H1 (cell line): ENCODE measurements around the gene DNAJC24. TPM values are rescaled to one million over a fixed set of nuclear protein-coding genes. Genes with fewer than 3 reads are reported as not detected.

ENCODE experiments used
- CTCF ChIA-PET: fragments of 300-600 bp; sonication (Branson Sonifier 250); formaldehyde crosslinking; loops from one replicate; lab custom pipeline; 2021; ENCODE audit not compliant: partially characterized antibody; lab: Charles Lee
- POLR2A ChIA-PET: fragments of 300-600 bp; sonication (Branson Sonifier 250); formaldehyde crosslinking; loops from one replicate; lab custom pipeline; 2021; ENCODE audit warnings: inconsistent platforms; ENCODE audit not compliant: partially characterized antibody; lab: Charles Lee
- DNase-seq, 2 experiments: peaks; one replicate each; pipeline versions ENCODE4 v3.0.0 to v3.0.0-alpha.2; 2010 to 2022; ENCODE audit warnings: low spot score in 2 of 2, low read depth in 1 of 2, mixed read lengths in 1 of 2
- FAIRE-seq: peaks from 2 replicates; lab custom pipeline; 2011; peaks lifted over from hg19 to GRCh38; lab: Jason Lieb, UNC
- H2AFZ ChIP-seq: 2 replicates; pipeline ENCODE4 v1.8.1; 2012; ENCODE audit warnings: low read length, inconsistent platforms
- H2AK5ac ChIP-seq: 2 replicates; pipeline ENCODE4 v1.6.1; 2013; ENCODE audit warnings: low read depth, low read length
- H2BK120ac ChIP-seq: replicated peaks from 2 replicates; pipeline ENCODE3; 2013; ENCODE audit warnings: low read depth, low read length, inconsistent platforms
- H2BK12ac ChIP-seq: 2 replicates; pipeline ENCODE4 v1.6.1; 2013; ENCODE audit warnings: low read depth, low read length
- H2BK15ac ChIP-seq: 2 replicates; pipeline ENCODE4 v1.6.1; 2013; ENCODE audit warnings: low read length
- H2BK20ac ChIP-seq: 2 replicates; pipeline ENCODE4 v1.6.1; 2013; ENCODE audit warnings: low read length
- H2BK5ac ChIP-seq: 2 replicates; pipeline ENCODE4 v1.6.1; 2013; ENCODE audit warnings: low read depth, low read length
- H3K14ac ChIP-seq: 2 replicates; pipeline ENCODE4 v1.6.1; 2013; ENCODE audit warnings: inconsistent platforms; ENCODE audit not compliant: insufficient read length
- H3K18ac ChIP-seq: 2 replicates; pipeline ENCODE4 v1.6.1; 2013; ENCODE audit warnings: low read length; ENCODE audit errors: extremely low read depth
- H3K23ac ChIP-seq: 2 replicates; pipeline ENCODE4 v1.6.1; 2013; ENCODE audit warnings: inconsistent platforms; ENCODE audit not compliant: insufficient read length
- H3K23me2 ChIP-seq: 2 replicates; pipeline ENCODE4 v1.6.1; 2013; ENCODE audit warnings: low read depth, low read length
- H3K27ac ChIP-seq: 2 replicates; pipeline ENCODE4 v1.6.1; 2011; ENCODE audit warnings: low read depth, low read length, inconsistent platforms
- H3K27me3 ChIP-seq, 4 experiments: replicated peaks in 1 of 4; 1 replicate in 1 of 4; 2 replicates in 3 of 4; pipeline versions ENCODE4 v1.6.1 to v1.8.1; 2011 to 2013; ENCODE audit warnings: low read length in 3 of 4, mild to moderate bottlenecking in 3 of 4, inconsistent platforms in 2 of 4, mixed read lengths in 2 of 4, moderate library complexity in 1 of 4; ENCODE audit not compliant: control insufficient read depth in 3 of 4, insufficient read depth in 3 of 4; ENCODE audit errors: extremely low read depth in 1 of 4
- H3K36me3 ChIP-seq, 4 experiments: 2 replicates each; pipeline versions ENCODE4 v1.6.1 to v1.8.1; 2011 to 2013; ENCODE audit warnings: mild to moderate bottlenecking in 4 of 4, low read length in 3 of 4, moderate library complexity in 2 of 4, control low read depth in 1 of 4, inconsistent platforms in 1 of 4; ENCODE audit not compliant: insufficient read depth in 4 of 4, control insufficient read depth in 2 of 4
- H3K4ac ChIP-seq: replicated peaks from 2 replicates; pipeline ENCODE3; 2013; ENCODE audit warnings: low read length, low read depth, mixed read lengths, inconsistent platforms; ENCODE audit not compliant: insufficient read length
- H3K4me1 ChIP-seq, 4 experiments: replicated peaks in 1 of 4; 1 replicate in 1 of 4; 2 replicates in 3 of 4; pipeline versions ENCODE4 v1.6.1 to v1.8.1; 2011 to 2013; ENCODE audit warnings: low read length in 3 of 4, inconsistent platforms in 2 of 4, mixed read lengths in 1 of 4; ENCODE audit not compliant: insufficient read depth in 4 of 4, control insufficient read depth in 3 of 4
- H3K4me2 ChIP-seq, 2 experiments: 2 replicates each; pipeline versions ENCODE4 v1.6.1 to v1.8.1; 2011 to 2013; ENCODE audit warnings: low read depth in 2 of 2, low read length in 2 of 2, control low read depth in 1 of 2, inconsistent platforms in 1 of 2, mild to moderate bottlenecking in 1 of 2; ENCODE audit not compliant: insufficient read depth in 1 of 2
- H3K4me3 ChIP-seq, 4 experiments: fragments of 200-600, 300-600 bp in 1 of 4; sonication (generic), shearing (Covaris generic), sonication (Bioruptor Twin) in 1 of 4; 2 replicates each; pipeline versions ENCODE4 v1.5.1 to v1.8.1; 2011 to 2016; ENCODE audit warnings: low read length in 4 of 4, low read depth in 3 of 4, control low read depth in 2 of 4, inconsistent platforms in 2 of 4, mild to moderate bottlenecking in 2 of 4, mixed read lengths in 1 of 4, moderate library complexity in 1 of 4; ENCODE audit not compliant: insufficient read depth in 2 of 4; ENCODE audit errors: extremely low read depth in 1 of 4
- H3K56ac ChIP-seq: replicated peaks from 2 replicates; pipeline ENCODE3; 2013; ENCODE audit warnings: low read depth, mild to moderate bottlenecking, mixed read lengths, low read length, inconsistent platforms; ENCODE audit not compliant: insufficient read length
- H3K79me1 ChIP-seq: 2 replicates; pipeline ENCODE4 v1.6.1; 2013; ENCODE audit warnings: low read depth, low read length, control low read depth
- H3K79me2 ChIP-seq, 2 experiments: 2 replicates each; pipeline versions ENCODE4 v1.6.1 to v1.8.1; 2012 to 2013; ENCODE audit warnings: low read length in 2 of 2, mild to moderate bottlenecking in 2 of 2, inconsistent platforms in 1 of 2; ENCODE audit not compliant: insufficient read depth in 2 of 2, control insufficient read depth in 1 of 2
- H3K9ac ChIP-seq, 4 experiments: replicated peaks in 1 of 4; 1 replicate in 1 of 4; 2 replicates in 3 of 4; pipeline versions ENCODE4 v1.6.1 to v1.8.1; 2011 to 2013; ENCODE audit warnings: low read depth in 3 of 4, low read length in 3 of 4, control low read depth in 2 of 4, mild to moderate bottlenecking in 2 of 4, moderate library complexity in 2 of 4, inconsistent platforms in 1 of 4; ENCODE audit errors: extremely low read depth in 1 of 4
- H3K9me3 ChIP-seq, 2 experiments: 2 replicates each; pipeline versions ENCODE4 v1.6.1 to v1.8.1; 2012 to 2013; ENCODE audit warnings: mild to moderate bottlenecking in 2 of 2, moderate library complexity in 2 of 2, control low read depth in 1 of 2, inconsistent platforms in 1 of 2, low read depth in 1 of 2, low read length in 1 of 2, mixed read lengths in 1 of 2; ENCODE audit not compliant: insufficient read depth in 2 of 2
- H4K20me1 ChIP-seq, 2 experiments: replicated peaks in 1 of 2; 2 replicates each; pipeline versions ENCODE3 to v1.8.1; 2011 to 2013; ENCODE audit warnings: inconsistent platforms in 2 of 2, low read length in 2 of 2, mild to moderate bottlenecking in 1 of 2; ENCODE audit not compliant: insufficient read depth in 2 of 2, control insufficient read depth in 1 of 2
- H4K5ac ChIP-seq: 2 replicates; pipeline ENCODE4 v1.6.1; 2013; ENCODE audit warnings: low read length, low read depth, mixed read lengths, inconsistent platforms; ENCODE audit not compliant: insufficient read length
- H4K8ac ChIP-seq: 2 replicates; pipeline ENCODE4 v1.8.0; 2013; ENCODE audit warnings: mild to moderate bottlenecking, moderate library complexity, low read length, inconsistent platforms; ENCODE audit not compliant: insufficient read depth; ENCODE audit errors: extremely low read depth
- H4K91ac ChIP-seq: replicated peaks from 2 replicates; pipeline ENCODE3; 2013; ENCODE audit warnings: low read length, mixed read lengths, inconsistent platforms; ENCODE audit not compliant: insufficient read length
- WGBS, 2 experiments: shearing (Covaris generic) in 1 of 2; methylation state at CpG; one replicate each; pipeline versions ENCODE4 v1.1.6 to v1.1.7; 2013 to 2015; ENCODE audit warnings: low lambda C conversion rate in 2 of 2, mixed read lengths in 2 of 2, inconsistent platforms in 1 of 2, low coverage in 1 of 2, missing lambda C conversion rate in 1 of 2; ENCODE audit not compliant: insufficient replicate concordance in 2 of 2, insufficient coverage in 1 of 2, insufficient read length in 1 of 2; ENCODE audit errors: extremely low coverage in 1 of 2, missing lambda C conversion rate in 1 of 2; 5-methylcytosine and 5-hydroxymethylcytosine counted together
- polyA plus RNA-seq, 7 experiments: library from polyadenylated mRNA; depleted of rRNA in 3 of 7; stranded (reverse) in 5 of 7; unstranded in 2 of 7; fragments of >200 nt in 5 of 7; fragments of 200-250 nt in 2 of 7; gene quantifications; 1 replicate in 5 of 7; 2 replicates in 1 of 7; 4 replicates in 1 of 7; pipeline versions ENCODE4 v1.2.1 to v1.2.3, GENCODE V29; 2011 to 2013; ENCODE audit warnings: missing spikeins in 2 of 7, mixed read lengths in 2 of 7
- total RNA-seq: library from RNA; stranded (reverse); fragmentation: NEBNext Ultra II Directional; extraction: Animal tissue kit (Norgen Biotek cat#: 25700); gene quantifications from 2 replicates; pipeline ENCODE4 v1.2.1, GENCODE V29; 2021

DNAJC24 gene
- total and polyA plus RNA-seq, 2 of the 8 experiments (the other 6 are each of a cell fraction or from before 2014, with no cell fraction given) = 7.2 to 21.1 TPM

DNA sequence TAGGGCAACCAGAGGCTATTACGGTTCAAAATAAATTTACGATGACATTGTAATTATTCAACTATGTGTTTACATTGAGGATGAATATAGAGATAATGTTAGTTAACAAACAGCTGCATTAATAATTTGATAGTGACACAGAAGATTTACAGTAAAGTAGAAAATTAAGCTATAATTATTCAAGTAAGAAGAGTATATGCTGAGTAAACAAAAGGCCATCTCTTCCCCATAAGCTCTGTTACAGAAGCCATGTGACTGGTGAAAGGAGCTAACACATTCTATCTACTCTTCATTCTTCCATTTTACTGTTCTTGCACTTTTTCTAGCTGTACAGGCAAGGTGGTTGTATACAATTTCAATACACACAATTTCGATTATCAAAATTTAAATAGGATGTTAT, 85.5 kb downstream of the DNAJC24 start:
- WGBS, 2 experiments = 90% methylated on average over 3 of the region's 3 CpGs; no CpG with 5 or more reads in 1 of the 2 experiments
- H3K4me2 ChIP-seq = no peak overlapping the region
- ChIA-PET CTCF (interaction anchor here (0.7 kb wide), 1 partner anchor 296 kb away, joined by 3 read pairs; no protein-coding TSS in a partner anchor), POLR2A (no interaction called here)
- no peak overlapping the region for H4K8ac ChIP-seq
- peaks cover 0 to 1% (median 0%) of the 10 kb centered on the region in 4 experiments; a peak in 1 of 7 replicates for H3K27me3 ChIP-seq
- no peak overlapping the region for H2BK12ac ChIP-seq
- no peak overlapping the region for H2AK5ac ChIP-seq
- no peaks in the 10 kb centered on the region for H4K20me1 ChIP-seq
- H3K56ac ChIP-seq = no peak overlapping the region
- H3K36me3 ChIP-seq = peaks cover 0 to 2% (median 0%) of the 10 kb centered on the region in 4 experiments; a peak in 1 of 8 replicates
- no peak overlapping the region for H2BK20ac ChIP-seq
- H3K27ac ChIP-seq = no peak overlapping the region
- no peak overlapping the region for H2BK15ac ChIP-seq
- H4K5ac ChIP-seq = no peak overlapping the region
- H3K4me1 ChIP-seq = no peaks in the 10 kb centered on the region
- H3K23me2 ChIP-seq = no peaks in the 10 kb centered on the region
- H3K14ac ChIP-seq = no peak overlapping the region
- no peak overlapping the region for H2BK120ac ChIP-seq
- DNase-seq (no peak), FAIRE-seq (no peak)
- no peak overlapping the region for H4K91ac ChIP-seq
- H3K9me3 ChIP-seq = no peaks in the 10 kb centered on the region
- no peak overlapping the region for H2BK5ac ChIP-seq
- no peaks in the 10 kb centered on the region for H3K79me2 ChIP-seq
- no peak overlapping the region for H3K23ac ChIP-seq
- H3K4ac ChIP-seq = no peak overlapping the region
- no peak overlapping the region for H3K4me3 ChIP-seq
- no peak overlapping the region for H3K18ac ChIP-seq
- H3K9ac ChIP-seq = no peak overlapping the region
- H2AFZ ChIP-seq = no peak overlapping the region
- H3K79me1 ChIP-seq = no peaks in the 10 kb centered on the region
